Thyroid gland (tissue), 4 donors: ENCODE data around the gene KRT75.

ENCODE experiments used
- POLR2A ChIP-seq, 2 donors: fragments of 450-650 bp; IDR thresholded peaks; one replicate each; pipeline ENCODE4 v1.6.1; 2017; ENCODE audit warnings: antibody characterized with exemption in 2 of 2, mild to moderate bottlenecking in 2 of 2, moderate library complexity in 1 of 2
- TF ChIP-seq, protein P1 (sequence below), 6 experiments: fragments of 200-600 bp in 3 of 6; fragments of 450-650 bp in 3 of 6; sonication (generic) in 3 of 6; IDR thresholded peaks; one replicate each; pipeline ENCODE4 v1.5.1; 2016 to 2019; ENCODE audit warnings: antibody characterized with exemption in 6 of 6, mild to moderate bottlenecking in 2 of 6, inconsistent platforms in 1 of 6, moderate library complexity in 1 of 6

DNA sequence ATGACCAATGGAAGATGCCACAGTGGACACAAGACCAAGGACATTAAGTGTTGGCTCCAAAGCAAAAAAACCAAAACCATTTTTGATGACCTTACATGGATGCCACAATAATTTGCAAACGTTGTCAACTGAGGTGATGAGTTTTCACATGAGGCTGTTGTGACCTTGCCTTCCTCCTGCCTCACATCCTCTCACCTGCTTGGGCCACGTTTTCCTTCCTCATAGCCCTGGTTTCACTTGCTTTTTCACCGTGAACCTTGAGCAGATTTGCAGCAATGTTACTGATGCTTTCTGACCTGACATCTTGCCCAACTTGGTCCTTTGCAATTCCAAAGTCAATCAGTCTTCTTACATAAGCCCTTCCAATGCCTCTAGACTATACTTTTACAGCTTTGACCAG, 14.1 kb upstream of the KRT75 start:
- TF ChIP-seq, protein P1, sequence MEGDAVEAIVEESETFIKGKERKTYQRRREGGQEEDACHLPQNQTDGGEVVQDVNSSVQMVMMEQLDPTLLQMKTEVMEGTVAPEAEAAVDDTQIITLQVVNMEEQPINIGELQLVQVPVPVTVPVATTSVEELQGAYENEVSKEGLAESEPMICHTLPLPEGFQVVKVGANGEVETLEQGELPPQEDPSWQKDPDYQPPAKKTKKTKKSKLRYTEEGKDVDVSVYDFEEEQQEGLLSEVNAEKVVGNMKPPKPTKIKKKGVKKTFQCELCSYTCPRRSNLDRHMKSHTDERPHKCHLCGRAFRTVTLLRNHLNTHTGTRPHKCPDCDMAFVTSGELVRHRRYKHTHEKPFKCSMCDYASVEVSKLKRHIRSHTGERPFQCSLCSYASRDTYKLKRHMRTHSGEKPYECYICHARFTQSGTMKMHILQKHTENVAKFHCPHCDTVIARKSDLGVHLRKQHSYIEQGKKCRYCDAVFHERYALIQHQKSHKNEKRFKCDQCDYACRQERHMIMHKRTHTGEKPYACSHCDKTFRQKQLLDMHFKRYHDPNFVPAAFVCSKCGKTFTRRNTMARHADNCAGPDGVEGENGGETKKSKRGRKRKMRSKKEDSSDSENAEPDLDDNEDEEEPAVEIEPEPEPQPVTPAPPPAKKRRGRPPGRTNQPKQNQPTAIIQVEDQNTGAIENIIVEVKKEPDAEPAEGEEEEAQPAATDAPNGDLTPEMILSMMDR (IDR thresholded peaks at IDR 0.05), result no peak
- no peak for TF ChIP-seq POLR2A (IDR thresholded peaks at IDR 0.05)
